Uterus (tissue), 2 donors: ENCODE results near the gene KCND2.

Experiments
- CTCF ChIP-seq, 4 experiments: fragments of 200-600 bp in 2 of 4; fragments of 450-650 bp in 2 of 4; sonication (generic) in 2 of 4; IDR thresholded peaks; one replicate each; pipeline ENCODE4 v1.5.1; 2016 to 2019; ENCODE audit warnings: antibody characterized with exemption in 4 of 4, mild to moderate bottlenecking in 2 of 4, moderate library complexity in 1 of 4
- POLR2A ChIP-seq, 2 donors: fragments of 450-650 bp; IDR thresholded peaks; one replicate each; pipeline ENCODE4 v1.6.1; 2016; ENCODE audit warnings: antibody characterized with exemption in 2 of 2, mild to moderate bottlenecking in 1 of 2, moderate library complexity in 1 of 2

GRCh38 chr7:120797026-120797645 is 524.2 kb downstream of the KCND2 start:
- TF ChIP-seq CTCF (IDR thresholded peaks at IDR 0.05), result no peak
- TF ChIP-seq POLR2A (IDR thresholded peaks at IDR 0.05), result no peak
